Renal cortical epithelial cell (primary cell): ENCODE measurements around the gene TMEM185B. TPM values are rescaled to one million over a fixed set of nuclear protein-coding genes. Genes with fewer than 3 reads are reported as not detected.

Experiments
- DNase-seq: peaks from one replicate; pipeline ENCODE4 v3.0.0-alpha.2; 2011; ENCODE audit warnings: low read depth
- total RNA-seq: library from RNA; depleted of rRNA; stranded (reverse); fragments of >200 nt; gene quantifications from 2 replicates; pipeline ENCODE4 v1.2.3, GENCODE V29; 2014

TMEM185B gene
- total RNA-seq, 1 donor from 2014 or later: 54.2 TPM

GRCh38 chr2:120231974-120232635 lies 8.9 kb upstream of the TMEM185B start:
- DNase-seq: peak; percentile 41

GRCh38 chr2:120231564-120231973 lies 8.4 kb upstream of the TMEM185B start:
- no peak for DNase-seq

- no peak for DNase-seq
Measured at GRCh38 chr2:120230515-120231471, 7.6 kb upstream of the TMEM185B start.

- no peak for DNase-seq
Measured at GRCh38 chr2:120229341-120229740, 6.1 kb upstream of the TMEM185B start.

GRCh38 chr2:120228503-120228902 lies 5.3 kb upstream of the TMEM185B start:
- DNase-seq: peak; percentile 68

GRCh38 chr2:120227111-120227991 lies 4.2 kb upstream of the TMEM185B start:
- no peak for DNase-seq

- no peak for DNase-seq
Measured at GRCh38 chr2:120226316-120226715, 3.1 kb upstream of the TMEM185B start.

GRCh38 chr2:120225549-120226065 lies 2.4 kb upstream of the TMEM185B start:
- DNase-seq: no peak

GRCh38 chr2:120224735-120225548 lies 1.7 kb upstream of the TMEM185B start:
- no peak for DNase-seq

- no peak for DNase-seq
Measured at GRCh38 chr2:120224256-120224655, 1.1 kb upstream of the TMEM185B start.

GRCh38 chr2:120222186-120223033 lies 790 bp downstream of the TMEM185B start:
- no peak for DNase-seq

- no peak for DNase-seq
Measured at GRCh38 chr2:120221616-120222015, 1.6 kb downstream of the TMEM185B start.

GRCh38 chr2:120220756-120221155 lies 2.4 kb downstream of the TMEM185B start:
- DNase-seq: no peak

GRCh38 chr2:120219766-120220165 lies 3.4 kb downstream of the TMEM185B start:
- no peak for DNase-seq

- no peak for DNase-seq
Measured at GRCh38 chr2:120219291-120219690, 3.9 kb downstream of the TMEM185B start.

GRCh38 chr2:120218181-120218580 lies 5.0 kb downstream of the TMEM185B start:
- DNase-seq: no peak

- DNase-seq: no peak
Measured at GRCh38 chr2:120210270-120210693, 12.9 kb downstream of the TMEM185B start.

- no peak for DNase-seq
Measured at GRCh38 chr2:120209427-120210269, 13.6 kb downstream of the TMEM185B start.
